GM21717 (cell line): ENCODE measurements around the gene C6orf120.

Source experiments
- ATAC-seq: cut with Tn5 transposase; IDR thresholded peaks from one replicate; pipeline ENCODE4 v1.9.1; 2021; ENCODE audit warnings: mild to moderate bottlenecking, moderate library complexity; ENCODE audit not compliant: unreplicated experiment

Gene C6orf120

GRCh38 chr6:169701954-169702839, at the start of gene C6orf120, which contains the start of gene WDR27:
TSS of gene C6orf120 (plus strand) at chr6:169702126. CDS start at chr6:169702460, 334 bp downstream.
TSS of gene WDR27 (minus strand) at chr6:169702029. CDS start at chr6:169689005, 13,024 bp downstream.
- ATAC-seq = peak; percentile 95

GRCh38 chr6:169652896-169653295, 49.0 kb upstream of the C6orf120 start:
- no peak for ATAC-seq

- ATAC-seq = no peak
These were observed 48.2 kb upstream of the C6orf120 start for GRCh38 chr6:169653691-169654090.

GRCh38 chr6:169654598-169655391, 47.1 kb upstream of the C6orf120 start:
- no peak for ATAC-seq

GRCh38 chr6:169656546-169657283, 45.2 kb upstream of the C6orf120 start:
- ATAC-seq = no peak

GRCh38 chr6:169657284-169657610, 44.7 kb upstream of the C6orf120 start:
- no peak for ATAC-seq

GRCh38 chr6:169659820-169660610, 41.9 kb upstream of the C6orf120 start:
- no peak for ATAC-seq

GRCh38 chr6:169660751-169661390, 41.1 kb upstream of the C6orf120 start:
- ATAC-seq = no peak

GRCh38 chr6:169661391-169661756, 40.6 kb upstream of the C6orf120 start:
- ATAC-seq = no peak

GRCh38 chr6:169663468-169663867, 38.5 kb upstream of the C6orf120 start:
- ATAC-seq = no peak

- no peak for ATAC-seq
These were observed 37.7 kb upstream of the C6orf120 start for GRCh38 chr6:169664227-169664626.

- ATAC-seq = no peak
These were observed 36.6 kb upstream of the C6orf120 start for GRCh38 chr6:169665289-169665688.

- ATAC-seq = no peak
These were observed 35.5 kb upstream of the C6orf120 start for GRCh38 chr6:169666441-169666840.

- no peak for ATAC-seq
These were observed 34.2 kb upstream of the C6orf120 start for GRCh38 chr6:169667716-169668115.

- ATAC-seq = no peak
These were observed 33.6 kb upstream of the C6orf120 start for GRCh38 chr6:169668203-169668847.

- ATAC-seq = no peak
These were observed 32.8 kb upstream of the C6orf120 start for GRCh38 chr6:169669147-169669546.

- no peak for ATAC-seq
These were observed 32.0 kb upstream of the C6orf120 start for GRCh38 chr6:169669889-169670288.

- no peak for ATAC-seq
These were observed 30.4 kb upstream of the C6orf120 start for GRCh38 chr6:169671563-169671962.

- no peak for ATAC-seq
These were observed 26.9 kb upstream of the C6orf120 start for GRCh38 chr6:169675011-169675410.
